GM12872 (cell line): ENCODE data around the gene FER.

ENCODE experiments used
- CTCF ChIP-seq: IDR thresholded peaks from 3 replicates; pipeline ENCODE4 v1.5.1; 2011; ENCODE audit warnings: low read depth, mild to moderate bottlenecking, low read length, moderate library complexity; ENCODE audit not compliant: insufficient read depth

Gene FER

GRCh38 chr5:109161914-109162683 is 414.4 kb downstream of the FER start:
- no peak for TF ChIP-seq CTCF

- no peak for TF ChIP-seq CTCF
These were observed 415.6 kb downstream of the FER start for GRCh38 chr5:109163336-109163735.

GRCh38 chr5:109164001-109164400 is 416.3 kb downstream of the FER start:
- TF ChIP-seq CTCF, result no peak

GRCh38 chr5:109167586-109167985 is 419.9 kb downstream of the FER start:
- TF ChIP-seq CTCF, result no peak

- TF ChIP-seq CTCF, result no peak
These were observed 420.5 kb downstream of the FER start for GRCh38 chr5:109168151-109168550.

- no peak for TF ChIP-seq CTCF
These were observed 423.1 kb downstream of the FER start for GRCh38 chr5:109170629-109171350.

- no peak for TF ChIP-seq CTCF
These were observed 425.5 kb downstream of the FER start for GRCh38 chr5:109173036-109173794.
